GM12878 (cell line): ENCODE data around the gene USB1. TPM values are rescaled to one million over a fixed set of nuclear protein-coding genes. Genes with fewer than 3 reads are reported as not detected.

Source experiments
- ATAC-seq: fragments of 200-7000 bp; cut with Tn5 transposase; 3 replicates; pipeline ENCODE4 v1.9.1; 2020; ENCODE audit warnings: mild to moderate bottlenecking, moderate library complexity
- BruUV-seq: library from RNA; stranded (reverse); fragments of 400-500 nt; replicated peaks from 2 replicates; lab custom pipeline; 2021; lab: Mats Ljungman, UMichigan
- CTCF ChIA-PET: fragments of 300-600 bp; sonication (Branson Sonifier 250); formaldehyde crosslinking; extraction: SDS; loops from one replicate; lab custom pipeline; 2021; ENCODE audit warnings: inconsistent platforms; lab: Yijun Ruan, JAX
- POLR2A ChIA-PET: fragments of 350-600 bp; formaldehyde crosslinking; extraction: SDS; loops from one replicate; lab custom pipeline; 2021; ENCODE audit warnings: inconsistent platforms; lab: Charles Lee
- RAD21 ChIA-PET: fragments of 300-600 bp; sonication (Branson Sonifier 250); formaldehyde crosslinking; loops from one replicate; lab custom pipeline; 2023; ENCODE audit warnings: antibody characterized with exemption; ENCODE audit not compliant: unreplicated experiment; lab: Charles Lee
- SMC1A ChIA-PET: fragments of 300-600 bp; sonication (Branson Sonifier 250); formaldehyde crosslinking; loops from one replicate; lab custom pipeline; 2023; ENCODE audit not compliant: unreplicated experiment, uncharacterized antibody; lab: Charles Lee
- DNase-seq: peaks from one replicate; pipeline ENCODE4 v3.0.0-alpha.2; 2011; ENCODE audit warnings: low read depth, low spot score
- FAIRE-seq: peaks from 3 replicates; lab custom pipeline; 2011; peaks lifted over from hg19 to GRCh38; lab: Jason Lieb, UNC
- H2AFZ ChIP-seq: 2 replicates; pipeline ENCODE4 v1.6.0; 2011; ENCODE audit warnings: low read depth, low read length, control low read depth; ENCODE audit not compliant: control insufficient read depth
- H3K27ac ChIP-seq: 2 replicates; pipeline ENCODE4 v1.5.1; 2011; ENCODE audit warnings: control low read depth; ENCODE audit not compliant: control insufficient read depth, insufficient read depth
- H3K27me3 ChIP-seq, 2 experiments: replicated peaks in 1 of 2; 2 replicates each; pipeline versions ENCODE4 v1.6.0 to v1.6.1; 2011; ENCODE audit warnings: low read length in 1 of 2; ENCODE audit not compliant: control insufficient read depth in 2 of 2, insufficient read depth in 2 of 2
- H3K36me3 ChIP-seq, 2 experiments: 2 replicates each; pipeline ENCODE4 v1.5.1; 2011; ENCODE audit warnings: low read length in 1 of 2; ENCODE audit not compliant: control insufficient read depth in 2 of 2, insufficient read depth in 2 of 2
- H3K4me1 ChIP-seq: 2 replicates; pipeline ENCODE4 v1.6.1; 2011; ENCODE audit warnings: mild to moderate bottlenecking, low read length, moderate library complexity, mixed read lengths; ENCODE audit not compliant: control insufficient read depth, insufficient read depth
- H3K4me2 ChIP-seq: 2 replicates; pipeline ENCODE4 v1.6.0; 2011; ENCODE audit warnings: control low read depth; ENCODE audit not compliant: control insufficient read depth, insufficient read depth
- H3K4me3 ChIP-seq: fragments of 200-600 bp; sonication (generic); 2 replicates; pipeline ENCODE4 v1.5.1; 2016
- H3K79me2 ChIP-seq: 2 replicates; pipeline ENCODE4 v1.6.0; 2011; ENCODE audit warnings: low read length; ENCODE audit not compliant: control insufficient read depth, insufficient read depth
- H3K9ac ChIP-seq: 2 replicates; pipeline ENCODE4 v1.8.0; 2011; ENCODE audit warnings: low read length, control low read depth, mixed read lengths; ENCODE audit not compliant: control insufficient read depth, insufficient read depth
- H3K9me3 ChIP-seq: replicated peaks from 3 replicates; pipeline ENCODE4 v1.5.1; 2011; ENCODE audit warnings: mild to moderate bottlenecking, low read length; ENCODE audit not compliant: control insufficient read depth, insufficient read depth
- H4K20me1 ChIP-seq: 2 replicates; pipeline ENCODE4 v1.6.0; 2011; ENCODE audit not compliant: control insufficient read depth, insufficient read depth
- ATF7 ChIP-seq: fragments of 450-650 bp; IDR thresholded peaks from 2 replicates; pipeline ENCODE4 v1.6.1; 2016; ENCODE audit warnings: low read depth, mild to moderate bottlenecking
- BHLHE40 ChIP-seq, 2 experiments: fragments of 450-650 bp in 1 of 2; IDR thresholded peaks; 2 replicates each; pipeline ENCODE4 v1.6.1; 2011 to 2017; ENCODE audit warnings: low read depth in 2 of 2, borderline replicate concordance in 1 of 2, improper control_type of control experiment in 1 of 2, low read length in 1 of 2, mild to moderate bottlenecking in 1 of 2
- CBFB ChIP-seq: IDR thresholded peaks from 2 replicates; pipeline ENCODE4 v1.6.1; 2016; ENCODE audit warnings: antibody characterized with exemption, low read depth
- CHD4 ChIP-seq: fragments of 200-600 bp; sonication (generic); IDR thresholded peaks from 2 replicates; pipeline ENCODE4 v1.6.1; 2016; ENCODE audit warnings: mild to moderate bottlenecking
- EZH2 ChIP-seq: IDR thresholded peaks from 2 replicates; pipeline ENCODE4 v1.6.1; 2012; ENCODE audit warnings: low read depth, mild to moderate bottlenecking, control low read depth, inconsistent platforms, low read length, borderline replicate concordance; ENCODE audit not compliant: control insufficient read depth
- HDGF ChIP-seq: fragments of 450-650 bp; IDR thresholded peaks from 2 replicates; pipeline ENCODE4 v1.6.1; 2016; ENCODE audit warnings: antibody characterized with exemption
- JUNB ChIP-seq: IDR thresholded peaks from 2 replicates; pipeline ENCODE4 v1.6.1; 2016; ENCODE audit warnings: antibody characterized with exemption, mild to moderate bottlenecking
- KLF5 ChIP-seq: fragments of 450-650 bp; IDR thresholded peaks from 2 replicates; pipeline ENCODE4 v1.6.1; 2014; ENCODE audit warnings: mild to moderate bottlenecking; ENCODE audit not compliant: partially characterized antibody
- MAX ChIP-seq: IDR thresholded peaks from 2 replicates; pipeline ENCODE4 v1.6.1; 2012; ENCODE audit warnings: low read depth, low read length, improper control_type of control experiment
- MYC ChIP-seq: IDR thresholded peaks from 2 replicates; pipeline ENCODE4 v1.6.1; 2011; ENCODE audit warnings: mild to moderate bottlenecking, low read length, moderate library complexity, inconsistent platforms; ENCODE audit not compliant: insufficient read depth, insufficient replicate concordance, insufficient read length, severe bottlenecking
- POU2F2 ChIP-seq: IDR thresholded peaks from 3 replicates; pipeline ENCODE4 v1.6.1; 2011; ENCODE audit warnings: low read depth, mild to moderate bottlenecking, low read length, borderline replicate concordance
- SMC3 ChIP-seq: IDR thresholded peaks from 2 replicates; pipeline ENCODE4 v1.6.1; 2011; ENCODE audit warnings: low read length, improper control_type of control experiment, borderline replicate concordance
- SREBF2 ChIP-seq: IDR thresholded peaks from 2 replicates; pipeline ENCODE4 v1.6.1; 2012; ENCODE audit warnings: mild to moderate bottlenecking, low read length
- SRF ChIP-seq, 2 experiments: IDR thresholded peaks; 2 replicates each; pipeline ENCODE4 v1.6.1; 2011; ENCODE audit warnings: low read depth in 2 of 2, low read length in 2 of 2, mild to moderate bottlenecking in 1 of 2, moderate library complexity in 1 of 2
- STAT1 ChIP-seq: fragments of 450-650 bp; conservative IDR thresholded peaks from 2 replicates; pipeline ENCODE4 v1.6.1; 2014; ENCODE audit warnings: antibody characterized with exemption, mild to moderate bottlenecking
- STAT3 ChIP-seq: IDR thresholded peaks from 2 replicates; pipeline ENCODE4 v1.6.1; 2011; ENCODE audit warnings: low read depth, low read length, improper control_type of control experiment
- WGBS: methylation state at CpG from one replicate; pipeline ENCODE4 v1.1.6; 2016; ENCODE audit warnings: low lambda C conversion rate; ENCODE audit not compliant: insufficient replicate concordance, insufficient coverage; ENCODE audit errors: missing lambda C conversion rate; 5-methylcytosine and 5-hydroxymethylcytosine counted together
- in situ Hi-C: fragments of 300-500 bp; cut with MboI; formaldehyde crosslinking; loops from 9 replicates; pipeline ENCODE4 v1.14.3; 2018; ENCODE audit warnings: mixed read lengths
- intact Hi-C: fragments of 100-400 bp; cut with micrococcal nuclease; formaldehyde crosslinking; loops from one replicate; pipeline ENCODE4 v1.14.2; 2022; ENCODE audit not compliant: unreplicated experiment
- polyA plus RNA-seq, 11 experiments: library from polyadenylated mRNA; depleted of rRNA in 4 of 11; unstranded in 6 of 11; stranded (reverse) in 5 of 11; fragments of >200 nt; fragmentation: Nextera tagmentation in 4 of 11; fragmentation: Illumina TruSeq in 1 of 11; extraction: Ambion mirVana in 4 of 11; extraction: Trizol in 1 of 11; gene quantifications; 1 replicate in 1 of 11; 2 replicates in 10 of 11; pipeline versions ENCODE4 v1.2.1 to v1.2.3, GENCODE V29; 2011 to 2016; ENCODE audit warnings: inconsistent platforms in 2 of 11, missing spikeins in 2 of 11, low read depth in 1 of 11
- total RNA-seq, 4 experiments: library from RNA; depleted of rRNA in 3 of 4; stranded (reverse); fragments of >200 nt in 3 of 4; fragmentation: Illumina TruSeq in 1 of 4; extraction: Trizol in 1 of 4; gene quantifications; 2 replicates each; pipeline versions ENCODE4 v1.2.1 to v1.2.3, GENCODE V29; 2013 to 2021
- TF ChIP-seq, protein P1 (sequence below): IDR thresholded peaks from 2 replicates; pipeline ENCODE4 v1.6.1; 2012; ENCODE audit warnings: low read length, inconsistent platforms
- TF ChIP-seq, protein P2 (sequence below): fragments of 450-650 bp; IDR thresholded peaks from 2 replicates; pipeline ENCODE4 v1.6.1; 2017; ENCODE audit warnings: mild to moderate bottlenecking, moderate library complexity

Gene USB1
- total and polyA plus RNA-seq, 10 of the 15 experiments (the other 5 are each of a cell fraction or from before 2014, with no cell fraction given), result 7.9 to 72.2 (median 41.6) TPM

GRCh38 chr16:57987441-57988177 is 13.6 kb upstream of the USB1 start (continued):
- TF ChIP-seq SRF (IDR thresholded peaks at IDR 0.05; ENCODE audit: low read depth in 2 of 2, low read length in 2 of 2) (no peak), BHLHE40 (IDR thresholded peaks at IDR 0.05; ENCODE audit: borderline replicate concordance in 1 of 2, low read depth in 2 of 2, low read length in 1 of 2) (no peak)

GRCh38 chr16:57988929-57989328 is 12.3 kb upstream of the USB1 start:
- Histone ChIP-seq H3K27ac (no peak overlapping the region), H3K36me3 (no peaks in the 10 kb centered on the region), H3K4me2 (no peak overlapping the region), H2AFZ (no peak overlapping the region), H3K4me1 (no peaks in the 10 kb centered on the region; the same call in 1 of the 2 replicates), H3K4me3 (no peak overlapping the region), H3K9ac (no peak overlapping the region), H3K9me3 (no peaks in the 10 kb centered on the region), H3K79me2 (no peaks in the 10 kb centered on the region), H3K27me3 (no peaks in the 10 kb centered on the region; a peak in 2 of 4 replicates), H4K20me1 (no peaks in the 10 kb centered on the region)
- intact Hi-C loops, result no loop called here
- SMC1A ChIA-PET, result no interaction called here
- no TSS peak for BruUV-seq
- CTCF ChIA-PET, result no interaction called here
- no peak for DNase-seq
- 23% methylated on average over 1 of the region's 1 CpG for WGBS
- in situ Hi-C loops, result no loop called here
- ATAC-seq, result peak; percentile 19
- POLR2A ChIA-PET, result no interaction called here
- FAIRE-seq, result no peak
- RAD21 ChIA-PET, result no interaction called here
- TF ChIP-seq, protein P1, sequence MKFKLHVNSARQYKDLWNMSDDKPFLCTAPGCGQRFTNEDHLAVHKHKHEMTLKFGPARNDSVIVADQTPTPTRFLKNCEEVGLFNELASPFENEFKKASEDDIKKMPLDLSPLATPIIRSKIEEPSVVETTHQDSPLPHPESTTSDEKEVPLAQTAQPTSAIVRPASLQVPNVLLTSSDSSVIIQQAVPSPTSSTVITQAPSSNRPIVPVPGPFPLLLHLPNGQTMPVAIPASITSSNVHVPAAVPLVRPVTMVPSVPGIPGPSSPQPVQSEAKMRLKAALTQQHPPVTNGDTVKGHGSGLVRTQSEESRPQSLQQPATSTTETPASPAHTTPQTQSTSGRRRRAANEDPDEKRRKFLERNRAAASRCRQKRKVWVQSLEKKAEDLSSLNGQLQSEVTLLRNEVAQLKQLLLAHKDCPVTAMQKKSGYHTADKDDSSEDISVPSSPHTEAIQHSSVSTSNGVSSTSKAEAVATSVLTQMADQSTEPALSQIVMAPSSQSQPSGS, result no peak
- TF ChIP-seq MYC (no peak), POU2F2 (no peak), MAX (no peak), CHD4 (no peak), CBFB (no peak), SMC3 (no peak), ATF7 (no peak), STAT3 (no peak), KLF5 (no peak), JUNB (no peak), SREBF2 (no peak), STAT1 (no peak), HDGF (no peak), EZH2 (no peak)
- TF ChIP-seq, protein P2, sequence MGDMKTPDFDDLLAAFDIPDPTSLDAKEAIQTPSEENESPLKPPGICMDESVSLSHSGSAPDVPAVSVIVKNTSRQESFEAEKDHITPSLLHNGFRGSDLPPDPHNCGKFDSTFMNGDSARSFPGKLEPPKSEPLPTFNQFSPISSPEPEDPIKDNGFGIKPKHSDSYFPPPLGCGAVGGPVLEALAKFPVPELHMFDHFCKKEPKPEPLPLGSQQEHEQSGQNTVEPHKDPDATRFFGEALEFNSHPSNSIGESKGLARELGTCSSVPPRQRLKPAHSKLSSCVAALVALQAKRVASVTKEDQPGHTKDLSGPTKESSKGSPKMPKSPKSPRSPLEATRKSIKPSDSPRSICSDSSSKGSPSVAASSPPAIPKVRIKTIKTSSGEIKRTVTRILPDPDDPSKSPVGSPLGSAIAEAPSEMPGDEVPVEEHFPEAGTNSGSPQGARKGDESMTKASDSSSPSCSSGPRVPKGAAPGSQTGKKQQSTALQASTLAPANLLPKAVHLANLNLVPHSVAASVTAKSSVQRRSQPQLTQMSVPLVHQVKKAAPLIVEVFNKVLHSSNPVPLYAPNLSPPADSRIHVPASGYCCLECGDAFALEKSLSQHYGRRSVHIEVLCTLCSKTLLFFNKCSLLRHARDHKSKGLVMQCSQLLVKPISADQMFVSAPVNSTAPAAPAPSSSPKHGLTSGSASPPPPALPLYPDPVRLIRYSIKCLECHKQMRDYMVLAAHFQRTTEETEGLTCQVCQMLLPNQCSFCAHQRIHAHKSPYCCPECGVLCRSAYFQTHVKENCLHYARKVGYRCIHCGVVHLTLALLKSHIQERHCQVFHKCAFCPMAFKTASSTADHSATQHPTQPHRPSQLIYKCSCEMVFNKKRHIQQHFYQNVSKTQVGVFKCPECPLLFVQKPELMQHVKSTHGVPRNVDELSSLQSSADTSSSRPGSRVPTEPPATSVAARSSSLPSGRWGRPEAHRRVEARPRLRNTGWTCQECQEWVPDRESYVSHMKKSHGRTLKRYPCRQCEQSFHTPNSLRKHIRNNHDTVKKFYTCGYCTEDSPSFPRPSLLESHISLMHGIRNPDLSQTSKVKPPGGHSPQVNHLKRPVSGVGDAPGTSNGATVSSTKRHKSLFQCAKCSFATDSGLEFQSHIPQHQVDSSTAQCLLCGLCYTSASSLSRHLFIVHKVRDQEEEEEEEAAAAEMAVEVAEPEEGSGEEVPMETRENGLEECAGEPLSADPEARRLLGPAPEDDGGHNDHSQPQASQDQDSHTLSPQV, result no peak
